IPS-20b (cell line): ENCODE data around the gene GRIK3.

Source experiments
- H3K27ac ChIP-seq: one replicate; pipeline ENCODE4 v1.5.1; 2013; ENCODE audit warnings: low read length
- H3K27me3 ChIP-seq: 2 replicates; pipeline ENCODE4 v1.6.1; 2013; ENCODE audit warnings: mild to moderate bottlenecking, low read length, inconsistent platforms; ENCODE audit not compliant: insufficient read depth
- H3K36me3 ChIP-seq: 2 replicates; pipeline ENCODE4 v1.6.1; 2013; ENCODE audit warnings: low read depth, mild to moderate bottlenecking, inconsistent platforms, low read length, moderate library complexity; ENCODE audit not compliant: insufficient read depth
- H3K4me1 ChIP-seq: 2 replicates; pipeline ENCODE4 v1.6.1; 2013; ENCODE audit warnings: mild to moderate bottlenecking, control low read depth, inconsistent platforms, low read length, moderate library complexity; ENCODE audit not compliant: insufficient read depth
- H3K4me3 ChIP-seq: 2 replicates; pipeline ENCODE4 v1.5.1; 2013; ENCODE audit warnings: mild to moderate bottlenecking, low read length, inconsistent platforms
- H3K9ac ChIP-seq: 2 replicates; pipeline ENCODE4 v1.6.1; 2013; ENCODE audit warnings: low read depth, mild to moderate bottlenecking, inconsistent platforms, low read length, moderate library complexity
- H3K9me3 ChIP-seq: 2 replicates; pipeline ENCODE4 v1.6.1; 2013; ENCODE audit warnings: mild to moderate bottlenecking, low read depth, low read length, inconsistent platforms; ENCODE audit not compliant: insufficient read depth

GRIK3 gene

GRCh38 chr1:36880155-36881067 lies 153.9 kb downstream of the GRIK3 start:
- Histone ChIP-seq H3K36me3 (no peaks in the 10 kb centered on the region), H3K4me1 (no peaks in the 10 kb centered on the region), H3K27ac (no peak overlapping the region), H3K9ac (no peak overlapping the region), H3K4me3 (no peak overlapping the region), H3K27me3 (no peaks in the 10 kb centered on the region), H3K9me3 (no peaks in the 10 kb centered on the region)

GRCh38 chr1:36879613-36880012 lies 154.7 kb downstream of the GRIK3 start:
- Histone ChIP-seq H3K4me1 (no peaks in the 10 kb centered on the region), H3K4me3 (no peak overlapping the region), H3K27ac (no peak overlapping the region), H3K9ac (no peak overlapping the region), H3K36me3 (no peaks in the 10 kb centered on the region), H3K27me3 (no peaks in the 10 kb centered on the region), H3K9me3 (no peaks in the 10 kb centered on the region)

- H3K4me1 ChIP-seq = no peaks in the 10 kb centered on the region
- no peak overlapping the region for H3K4me3 ChIP-seq
- no peaks in the 10 kb centered on the region for H3K36me3 ChIP-seq
- no peaks in the 10 kb centered on the region for H3K9me3 ChIP-seq
- H3K27ac ChIP-seq = no peak overlapping the region
- no peaks in the 10 kb centered on the region for H3K27me3 ChIP-seq
- no peak overlapping the region for H3K9ac ChIP-seq
Observed at GRCh38 chr1:36876990-36877389, 157.3 kb downstream of the GRIK3 start.

- no peak overlapping the region for H3K9ac ChIP-seq
- H3K27ac ChIP-seq = no peak overlapping the region
- no peaks in the 10 kb centered on the region for H3K4me1 ChIP-seq
- H3K4me3 ChIP-seq = no peak overlapping the region
- no peaks in the 10 kb centered on the region for H3K27me3 ChIP-seq
- H3K9me3 ChIP-seq = no peaks in the 10 kb centered on the region
- H3K36me3 ChIP-seq = no peaks in the 10 kb centered on the region
Observed at GRCh38 chr1:36874271-36875060, 159.8 kb downstream of the GRIK3 start.

GRCh38 chr1:36872858-36873257 lies 161.5 kb downstream of the GRIK3 start:
- Histone ChIP-seq H3K4me1 (no peaks in the 10 kb centered on the region), H3K9me3 (no peaks in the 10 kb centered on the region), H3K4me3 (no peak overlapping the region), H3K27me3 (no peaks in the 10 kb centered on the region), H3K36me3 (no peaks in the 10 kb centered on the region), H3K27ac (no peak overlapping the region), H3K9ac (no peak overlapping the region)

- no peak overlapping the region for H3K4me3 ChIP-seq
- H3K27me3 ChIP-seq = no peaks in the 10 kb centered on the region
- no peak overlapping the region for H3K9ac ChIP-seq
- H3K4me1 ChIP-seq = no peaks in the 10 kb centered on the region
- H3K27ac ChIP-seq = no peak overlapping the region
- no peaks in the 10 kb centered on the region for H3K36me3 ChIP-seq
- H3K9me3 ChIP-seq = no peaks in the 10 kb centered on the region
Observed at GRCh38 chr1:36872126-36872754, 162.1 kb downstream of the GRIK3 start.

GRCh38 chr1:36871146-36871971 lies 163.0 kb downstream of the GRIK3 start:
- Histone ChIP-seq H3K36me3 (no peaks in the 10 kb centered on the region), H3K4me1 (no peaks in the 10 kb centered on the region), H3K27me3 (no peaks in the 10 kb centered on the region), H3K27ac (no peak overlapping the region), H3K9me3 (no peaks in the 10 kb centered on the region), H3K9ac (no peak overlapping the region), H3K4me3 (no peak overlapping the region)

- Histone ChIP-seq H3K4me3 (no peak overlapping the region), H3K36me3 (no peaks in the 10 kb centered on the region), H3K4me1 (no peaks in the 10 kb centered on the region), H3K27me3 (no peaks in the 10 kb centered on the region), H3K9me3 (no peaks in the 10 kb centered on the region), H3K9ac (no peak overlapping the region), H3K27ac (no peak overlapping the region)
Observed at GRCh38 chr1:36869826-36870225, 164.5 kb downstream of the GRIK3 start.

GRCh38 chr1:36869054-36869453 lies 165.3 kb downstream of the GRIK3 start:
- no peaks in the 10 kb centered on the region for H3K9me3 ChIP-seq

GRCh38 chr1:36867575-36867974 lies 166.7 kb downstream of the GRIK3 start:
- Histone ChIP-seq H3K9ac (no peak overlapping the region), H3K4me1 (no peaks in the 10 kb centered on the region), H3K27ac (no peak overlapping the region), H3K4me3 (no peak overlapping the region), H3K36me3 (no peaks in the 10 kb centered on the region), H3K27me3 (no peaks in the 10 kb centered on the region), H3K9me3 (no peaks in the 10 kb centered on the region)

More at GRCh38 chr1:36869054-36869453, 165.3 kb downstream of the GRIK3 start:
- no peaks in the 10 kb centered on the region for H3K27me3 ChIP-seq
- H3K4me1 ChIP-seq = no peaks in the 10 kb centered on the region
- H3K4me3 ChIP-seq = no peak overlapping the region
- H3K36me3 ChIP-seq = no peaks in the 10 kb centered on the region
- H3K27ac ChIP-seq = no peak overlapping the region
- no peak overlapping the region for H3K9ac ChIP-seq

GRCh38 chr1:36866169-36866814 lies 168.0 kb downstream of the GRIK3 start:
- Histone ChIP-seq H3K27me3 (no peaks in the 10 kb centered on the region), H3K4me1 (no peaks in the 10 kb centered on the region), H3K9me3 (no peaks in the 10 kb centered on the region), H3K36me3 (no peaks in the 10 kb centered on the region), H3K4me3 (no peak overlapping the region), H3K9ac (no peak overlapping the region), H3K27ac (no peak overlapping the region)
